CD4-positive, alpha-beta T cell treated with Interleukin-6 at 100 ng/mL for 8 hours (primary cell): ENCODE data around the gene TBX4.
"Not testable (repeated sequence)": the region's sequence is repeated elsewhere in the genome, so short reads cannot be mapped to it uniquely, and the experiment has no call there.

ENCODE experiments used
- DNase-seq: peaks from one replicate; pipeline ENCODE4 v3.0.0-alpha.2; 2020; ENCODE audit warnings: mixed read lengths, low spot score

TBX4 gene

GRCh38 chr17:61483778-61484116 is 31.5 kb downstream of the TBX4 start:
- no peak for DNase-seq

- no peak for DNase-seq
Observed at GRCh38 chr17:61484174-61484573, 32.0 kb downstream of the TBX4 start.

- DNase-seq, result no peak
Observed at GRCh38 chr17:61485067-61485775, 33.0 kb downstream of the TBX4 start.

- no peak for DNase-seq
Observed at GRCh38 chr17:61486135-61487120, 34.2 kb downstream of the TBX4 start.

DNA sequence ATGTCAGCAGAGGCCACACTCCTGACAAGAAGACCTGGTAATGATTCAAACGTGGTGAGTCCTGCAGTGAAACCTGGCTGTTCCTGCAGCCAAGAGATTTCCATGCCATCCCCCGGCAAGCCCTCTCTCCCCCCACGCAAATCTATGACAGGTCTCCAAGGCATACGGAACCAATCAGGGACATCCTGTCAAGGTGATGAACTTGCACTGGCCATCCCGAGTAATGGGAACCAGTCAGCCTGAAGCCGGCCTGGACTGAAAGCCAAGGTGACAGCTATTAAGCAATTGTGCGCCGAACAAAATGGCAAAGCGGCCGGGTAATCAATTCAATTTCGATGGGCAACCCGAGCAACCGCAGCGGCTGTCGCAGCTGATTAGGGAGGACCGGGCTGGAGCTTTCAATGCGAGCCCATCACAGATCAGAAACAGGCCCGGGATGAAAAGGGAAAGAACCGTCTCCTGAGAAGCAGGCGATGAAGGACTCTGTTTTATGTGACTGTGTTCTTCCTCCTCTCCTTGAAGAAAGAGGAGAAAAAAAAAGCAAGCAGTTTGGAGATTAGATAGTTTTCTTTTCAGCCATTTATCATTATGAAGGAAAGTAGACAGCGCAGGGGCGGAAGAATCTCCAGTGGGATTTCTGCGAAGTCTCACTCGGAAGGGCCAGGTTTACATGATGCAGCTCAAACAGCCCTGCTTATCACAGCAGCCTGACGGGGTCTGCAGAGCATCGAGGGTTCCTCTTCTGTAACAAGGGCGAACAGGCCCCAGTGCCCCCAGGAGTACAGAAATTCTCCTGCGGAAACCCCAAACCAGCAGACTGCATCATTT is 35.2 kb downstream of the TBX4 start:
- DNase-seq, result no peak

DNA sequence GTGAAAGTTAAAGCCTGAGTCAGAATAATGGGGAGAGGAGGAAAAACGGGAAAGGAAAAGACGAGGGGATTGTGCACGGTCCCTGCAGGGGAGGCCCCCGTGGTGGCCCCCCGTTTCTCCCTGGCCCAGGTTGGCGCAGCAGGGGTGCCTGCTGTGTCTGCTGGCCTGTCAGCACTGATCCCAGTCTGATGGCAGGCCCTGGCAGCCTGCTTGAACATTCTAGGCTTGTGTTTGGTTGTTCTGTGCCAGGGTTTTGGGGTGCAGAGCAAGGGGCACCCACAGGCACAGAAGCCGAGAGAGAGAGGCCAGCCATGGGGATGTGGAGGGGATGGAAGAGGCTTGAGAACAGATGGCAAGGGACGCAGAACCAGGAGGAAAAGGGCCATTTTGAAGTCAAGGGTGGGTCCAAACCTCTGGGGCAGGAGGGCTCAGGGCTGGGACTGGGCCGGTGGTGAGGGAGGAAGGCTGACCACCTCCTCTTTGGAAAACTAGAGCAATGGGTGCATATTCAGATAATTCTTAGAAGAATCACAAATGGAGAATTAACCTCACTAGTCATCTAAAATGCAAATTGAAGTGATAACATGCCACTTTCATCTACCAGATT is 35.9 kb downstream of the TBX4 start:
- DNase-seq, result no peak

DNA sequence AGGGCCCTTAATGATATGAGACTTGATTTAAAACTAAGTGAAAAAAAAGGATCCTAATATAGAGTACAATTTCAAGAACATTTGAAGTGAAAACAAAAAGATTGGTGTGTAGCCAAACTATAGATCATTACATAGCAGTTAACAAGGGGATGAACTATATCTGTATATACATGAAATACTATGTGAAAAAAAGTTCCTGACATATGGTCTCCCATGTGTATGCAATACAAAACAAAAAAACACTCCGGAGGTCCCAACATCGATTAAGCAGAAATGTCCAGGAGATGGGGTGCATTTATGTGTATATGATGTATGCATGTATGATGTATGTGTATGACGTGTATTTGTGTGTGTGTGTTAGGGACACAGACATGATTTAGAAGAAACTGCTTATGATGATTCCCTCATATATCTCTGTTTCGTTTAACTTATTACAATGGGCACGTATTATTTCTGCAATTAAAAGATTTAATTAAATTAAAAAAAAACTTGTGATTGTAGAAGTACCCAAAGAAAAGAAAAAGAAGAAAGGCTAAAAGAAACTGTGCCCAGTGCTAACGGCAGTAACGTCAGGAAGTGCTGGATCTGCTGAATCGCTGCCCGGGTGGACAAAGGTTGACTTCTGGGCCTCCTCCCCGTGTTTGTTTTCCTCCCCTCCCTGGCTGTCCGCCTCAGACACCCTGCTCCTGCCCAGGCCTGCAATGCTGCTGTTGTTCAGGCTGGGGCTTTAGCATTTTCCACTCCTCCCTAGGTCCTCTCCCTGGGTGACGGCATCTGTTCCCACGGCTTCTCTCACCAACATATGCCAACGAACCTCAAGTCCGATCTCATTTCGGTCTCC is 36.9 kb downstream of the TBX4 start:
- no peak for DNase-seq

DNA sequence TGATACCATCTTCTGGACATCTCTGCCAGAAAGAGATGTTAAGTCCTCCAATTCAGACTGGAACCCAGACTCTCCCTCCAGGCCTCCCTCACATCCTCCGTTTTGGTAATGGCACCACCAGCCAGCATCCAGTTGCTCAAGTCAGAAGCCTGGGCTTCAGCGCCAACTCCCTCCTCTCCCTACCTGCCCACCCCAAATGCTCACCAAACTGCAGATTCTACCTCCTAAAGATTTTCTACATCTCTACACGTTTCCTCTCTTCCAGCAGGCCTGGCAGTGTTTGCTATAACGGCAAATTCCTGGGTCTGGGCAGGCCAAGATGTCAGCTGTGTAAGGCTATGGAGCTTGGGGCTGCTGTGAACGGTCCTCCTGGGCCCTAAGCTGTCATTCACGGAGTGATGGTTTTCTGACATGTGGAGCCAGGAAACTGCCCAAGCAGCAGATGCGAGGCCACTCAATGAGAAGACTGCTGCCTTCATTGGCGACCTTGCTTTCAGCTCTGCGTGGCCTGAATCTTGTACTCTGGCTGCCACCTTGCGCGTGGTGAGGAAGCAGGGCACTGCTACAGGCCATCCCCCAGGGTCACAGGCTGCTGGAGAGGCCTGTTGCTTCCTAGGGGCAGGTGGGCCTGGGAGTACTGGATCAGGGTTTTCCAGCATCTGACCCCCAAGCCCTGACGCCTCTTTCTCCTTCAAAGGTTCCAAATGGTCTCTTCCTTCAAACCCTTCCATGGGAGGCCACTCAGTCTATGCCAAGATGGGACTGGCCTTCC is 37.7 kb downstream of the TBX4 start:
- no peak for DNase-seq

GRCh38 chr17:61490540-61490975 is 38.3 kb downstream of the TBX4 start:
- DNase-seq, result no peak

GRCh38 chr17:61491981-61492380 is 39.8 kb downstream of the TBX4 start:
- no peak for DNase-seq

GRCh38 chr17:61492759-61493526 is 40.7 kb downstream of the TBX4 start:
- DNase-seq, result no peak

GRCh38 chr17:61493830-61494324 is 41.7 kb downstream of the TBX4 start:
- DNase-seq, result not testable (repeated sequence)

- no peak for DNase-seq
Observed at GRCh38 chr17:61494325-61495160, 42.3 kb downstream of the TBX4 start.

DNA sequence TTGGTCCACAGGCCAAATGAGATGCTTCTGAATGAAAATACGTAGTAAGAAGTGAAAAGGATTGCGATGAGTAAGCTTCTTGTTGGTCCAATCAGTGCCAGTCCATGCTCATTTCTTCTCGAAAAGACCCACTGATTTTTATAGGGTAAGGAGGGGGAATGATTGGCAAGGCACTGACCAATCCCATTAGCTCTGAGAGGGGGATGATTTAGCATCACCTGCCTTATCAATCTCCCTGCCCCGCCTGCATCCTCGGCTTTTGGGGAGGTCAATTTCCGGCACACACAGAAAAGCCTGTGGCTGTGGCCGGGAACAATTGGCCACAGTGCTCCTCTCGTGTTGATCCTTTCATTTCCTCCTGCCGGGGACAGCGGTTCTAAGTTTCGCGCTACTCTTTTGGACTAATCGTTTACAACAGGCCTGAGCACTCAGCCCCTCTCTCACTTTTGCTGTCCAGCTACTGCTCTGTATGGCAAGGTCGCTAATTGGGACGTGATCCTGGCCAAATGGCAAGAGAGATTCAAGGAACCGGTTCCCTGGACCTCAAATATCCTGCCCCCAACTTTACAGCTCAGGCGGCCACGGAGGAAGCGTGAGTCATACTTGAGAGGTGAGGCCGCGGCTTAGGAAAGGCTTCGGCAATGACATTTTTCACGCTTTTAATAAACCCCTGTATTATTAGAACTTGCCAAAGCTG is 43.1 kb downstream of the TBX4 start:
- DNase-seq, result no peak

- DNase-seq, result no peak
Observed at GRCh38 chr17:61496174-61496956, 44.1 kb downstream of the TBX4 start.

GRCh38 chr17:61496957-61497653 is 44.9 kb downstream of the TBX4 start:
- DNase-seq, result no peak
